ENCODE measurements around the gene RAPGEFL1. TPM values are rescaled to one million over a fixed set of nuclear protein-coding genes. Genes with fewer than 3 reads are reported as not detected.

RAPGEFL1 gene
- total and polyA plus RNA-seq, 2 donors (not counting 3 experiments of a cell fraction or from before 2014, with no cell fraction given), result 8.6 to 11.8 TPM

- FAIRE-seq (no peak), DNase-seq (ENCODE audit: low read depth, low spot score) (peak; percentile 69)
- CTCF ChIA-PET, result interaction anchor here (0.9 to 2.8 kb wide), 14 partner anchors 11 to 239 kb away, joined by 3 to 23 read pairs (median 6); partner anchors contain the start of gene PSMD3
- Histone ChIP-seq H3K4me2 (ENCODE audit: insufficient read depth, low read length) (peak overlapping the region; percentile 64), H4K20me1 (replicated peaks; ENCODE audit: control insufficient read depth, extremely low read depth, insufficient read depth, low read length) (no peaks in the 10 kb centered on the region), H3K4me1 (ENCODE audit: control insufficient read depth, extremely low read depth, insufficient read depth, low read length) (peaks cover 2% of the 10 kb centered on the region), H3K27me3 (ENCODE audit: control insufficient read depth in 2 of 2, insufficient read depth in 2 of 2, low read length in 2 of 2) (no peaks in the 10 kb centered on the region), H3K9ac (replicated peaks; ENCODE audit: extremely low read depth, insufficient read depth, low read length) (peak overlapping the region; percentile 53), H3K4me3 (replicated peaks in 1 of 3; ENCODE audit: insufficient read depth in 1 of 3, low read depth in 1 of 3, low read length in 3 of 3) (peak overlapping the region; percentile 36 to 73 (median 72)), H3K79me2 (ENCODE audit: control insufficient read depth, insufficient read depth, low read length) (peaks cover 34% of the 10 kb centered on the region), H3K27ac (ENCODE audit: insufficient read depth, low read depth, low read length) (peak overlapping the region; percentile 6), H3K36me3 (ENCODE audit: control insufficient read depth in 2 of 2, extremely low read depth in 1 of 2, insufficient read depth in 2 of 2, low read length in 2 of 2) (no peaks in the 10 kb centered on the region), H3K9me1 (replicated peaks; ENCODE audit: control insufficient read depth, extremely low read depth, insufficient read depth, low read length) (no peaks in the 10 kb centered on the region), H2AFZ (ENCODE audit: low read depth, low read length) (peak overlapping the region; percentile 17), H3K9me3 (replicated peaks; ENCODE audit: control insufficient read depth, insufficient read depth, low read length) (no peaks in the 10 kb centered on the region)
- POLR2A ChIA-PET, result no interaction called here
- dilution Hi-C loops (cut with MboI; ENCODE audit: extremely low pct_ligation_motif_present, low sequenced_read_pairs) (no loop called here), intact Hi-C loops (cut with micrococcal nuclease) (loop anchor here (1.0 to 5.0 kb wide), 4 partner anchors 17 to 205 kb away; partner anchors contain the start of gene CDC6)
- BruUV-seq (replicated peaks), result no TSS peak
- TF ChIP-seq MYC (IDR thresholded peaks at IDR 0.05; ENCODE audit: low read depth, low read length) (no peak), FOS (IDR thresholded peaks at IDR 0.05; ENCODE audit: borderline replicate concordance, insufficient read depth, low read length) (no peak), EZH2 (IDR thresholded peaks at IDR 0.05; ENCODE audit: borderline replicate concordance, low read depth, low read length, severe bottlenecking) (no peak), POLR2AphosphoS5 (IDR thresholded peaks at IDR 0.05; ENCODE audit: insufficient read depth, low read depth, low read length) (no peak), POLR2A (IDR thresholded peaks at IDR 0.05; ENCODE audit: low read depth, low read length) (no peak), CTCF (IDR thresholded peaks at IDR 0.05; ENCODE audit: extremely low read depth in 1 of 2, insufficient read depth in 1 of 2, low read depth in 1 of 2, low read length in 2 of 2) (no peak), JUN (IDR thresholded peaks at IDR 0.05; ENCODE audit: borderline replicate concordance, insufficient read depth, insufficient read length, low read depth) (no peak), MAX (IDR thresholded peaks at IDR 0.05; ENCODE audit: insufficient read depth, insufficient read length) (no peak), GATA2 (IDR thresholded peaks at IDR 0.05; ENCODE audit: insufficient read depth, insufficient read length, low read depth, low read length) (no peak)
These were observed 42.5 kb downstream of the RAPGEFL1 start for GRCh38 chr17:40219594-40220338.

Measured in endothelial cell of umbilical vein (primary cell).